ENCODE measurements around the gene CCNI. TPM values are rescaled to one million over a fixed set of nuclear protein-coding genes. Genes with fewer than 3 reads are reported as not detected.

CCNI gene
- total RNA-seq, 1 experiment from 2014 or later, result 208 TPM

DNA sequence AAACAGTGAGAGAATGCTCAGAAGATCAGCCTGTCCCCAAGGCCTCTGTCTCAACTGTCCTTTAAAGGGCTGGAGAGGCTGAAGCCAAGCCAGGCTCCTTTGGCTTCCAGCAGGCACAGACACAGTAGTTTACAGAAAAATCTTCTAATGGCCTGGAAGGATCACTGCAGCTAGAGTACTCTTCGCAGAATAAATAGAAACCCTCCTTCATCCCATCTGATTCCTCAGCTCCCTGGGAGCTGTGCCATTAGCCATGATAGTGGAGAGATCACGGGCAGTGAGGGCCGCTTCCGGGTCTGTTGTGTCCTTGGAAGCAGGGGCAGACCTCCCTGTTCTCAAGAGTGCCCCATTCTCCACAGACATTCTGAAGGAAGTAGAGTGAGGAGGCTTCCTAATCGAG, 63.1 kb downstream of the CCNI start:
- no TSS peak for BruUV-seq (replicated peaks)

DNA sequence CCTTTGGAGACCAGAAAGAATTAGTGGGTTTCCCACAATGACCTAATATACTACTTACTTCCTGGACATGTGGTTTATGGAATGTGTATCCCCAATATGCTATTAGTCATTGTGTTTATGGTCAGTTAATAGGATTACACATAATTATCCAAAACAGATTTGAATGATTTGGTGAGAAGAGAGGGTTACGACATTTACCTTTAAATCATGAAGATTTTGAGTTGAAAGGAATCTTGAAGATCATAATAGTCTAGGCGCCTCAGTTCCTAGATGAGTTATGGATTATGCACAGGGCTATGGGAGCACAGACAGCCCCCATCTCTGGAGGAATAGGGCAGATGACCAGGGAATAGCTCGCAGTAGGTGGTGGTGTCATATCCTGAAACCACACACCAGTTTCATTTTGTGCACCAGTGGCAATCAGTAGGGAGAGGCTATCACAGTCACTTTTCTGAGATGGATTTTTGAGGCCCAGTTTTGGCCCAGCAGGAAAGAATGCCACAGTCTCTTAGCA, 64.9 kb downstream of the CCNI start:
- no peak for DNase-seq (ENCODE audit: low read depth, low spot score)
- ChIA-PET POLR2A (no interaction called here), CTCF (no interaction called here)

More for the DNA sequence above, 63.1 kb downstream of the CCNI start:
- Histone ChIP-seq H3K9me2 (ENCODE audit: insufficient read depth) (no peaks in the 10 kb centered on the region), H3K9ac (ENCODE audit: low read length) (no peak overlapping the region), H3K4me1 (ENCODE audit: control insufficient read depth in 1 of 2, insufficient read depth in 2 of 2, low read length in 2 of 2) (no peaks in the 10 kb centered on the region), H3K79me2 (ENCODE audit: insufficient read depth, low read length) (no peaks in the 10 kb centered on the region), H3K9me3 (ENCODE audit: control insufficient read depth in 1 of 2, insufficient read depth in 1 of 2, low read depth in 1 of 2, low read length in 2 of 2) (no peaks in the 10 kb centered on the region), H3K4me2 (ENCODE audit: low read length) (no peak overlapping the region), H3K36me3 (ENCODE audit: control insufficient read depth in 1 of 2, insufficient read depth in 2 of 2, low read length in 2 of 2) (peaks cover 9 to 16% of the 10 kb centered on the region in 2 experiments; a peak in 3 of 4 replicates), H3K27ac (ENCODE audit: low read depth, low read length) (no peak overlapping the region), H3K4me3 (replicated peaks in 1 of 2; ENCODE audit: low read depth in 1 of 2, low read length in 2 of 2) (no peak overlapping the region), H3K27me3 (ENCODE audit: insufficient read depth, low read length) (no peaks in the 10 kb centered on the region), H2AFZ (ENCODE audit: low read depth, low read length, poor library complexity, severe bottlenecking) (no peak overlapping the region), H4K20me1 (ENCODE audit: insufficient read depth) (no peaks in the 10 kb centered on the region)
- ChIA-PET POLR2A (no interaction called here), RAD21 (ENCODE audit: low non-redundant PET in 1 of 2, low total read pairs in 2 of 2, uncharacterized antibody in 2 of 2, unreplicated experiment in 2 of 2) (no interaction called here), CTCF (no interaction called here)
- TF ChIP-seq ELF1 (IDR thresholded peaks at IDR 0.05; ENCODE audit: borderline replicate concordance, low read depth) (no peak), SRF (IDR thresholded peaks at IDR 0.05; ENCODE audit: low read depth) (no peak)
- TF ChIP-seq, protein P1, sequence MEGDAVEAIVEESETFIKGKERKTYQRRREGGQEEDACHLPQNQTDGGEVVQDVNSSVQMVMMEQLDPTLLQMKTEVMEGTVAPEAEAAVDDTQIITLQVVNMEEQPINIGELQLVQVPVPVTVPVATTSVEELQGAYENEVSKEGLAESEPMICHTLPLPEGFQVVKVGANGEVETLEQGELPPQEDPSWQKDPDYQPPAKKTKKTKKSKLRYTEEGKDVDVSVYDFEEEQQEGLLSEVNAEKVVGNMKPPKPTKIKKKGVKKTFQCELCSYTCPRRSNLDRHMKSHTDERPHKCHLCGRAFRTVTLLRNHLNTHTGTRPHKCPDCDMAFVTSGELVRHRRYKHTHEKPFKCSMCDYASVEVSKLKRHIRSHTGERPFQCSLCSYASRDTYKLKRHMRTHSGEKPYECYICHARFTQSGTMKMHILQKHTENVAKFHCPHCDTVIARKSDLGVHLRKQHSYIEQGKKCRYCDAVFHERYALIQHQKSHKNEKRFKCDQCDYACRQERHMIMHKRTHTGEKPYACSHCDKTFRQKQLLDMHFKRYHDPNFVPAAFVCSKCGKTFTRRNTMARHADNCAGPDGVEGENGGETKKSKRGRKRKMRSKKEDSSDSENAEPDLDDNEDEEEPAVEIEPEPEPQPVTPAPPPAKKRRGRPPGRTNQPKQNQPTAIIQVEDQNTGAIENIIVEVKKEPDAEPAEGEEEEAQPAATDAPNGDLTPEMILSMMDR (IDR thresholded peaks at IDR 0.05 in 2 of 3, conservative IDR thresholded peaks at IDR 0.05 in 1 of 3; ENCODE audit: borderline replicate concordance in 1 of 3, insufficient read depth in 1 of 3, low read depth in 2 of 3, low read length in 2 of 3), result no peak
- DNase-seq (ENCODE audit: low read depth, low spot score) (no peak), ATAC-seq (no peak)
- intact Hi-C loops (cut with micrococcal nuclease), result no loop called here

More for the DNA sequence above, 64.9 kb downstream of the CCNI start:
- RAD21 ChIA-PET (ENCODE audit: low non-redundant PET in 1 of 2, low total read pairs in 2 of 2, uncharacterized antibody in 2 of 2, unreplicated experiment in 2 of 2), result no interaction called here
- H3K9me3 ChIP-seq (ENCODE audit: control insufficient read depth in 1 of 2, insufficient read depth in 1 of 2, low read depth in 1 of 2, low read length in 2 of 2), result no peaks in the 10 kb centered on the region
- H2AFZ ChIP-seq (ENCODE audit: low read depth, low read length, poor library complexity, severe bottlenecking), result no peak overlapping the region
- TF ChIP-seq CBX3 (IDR thresholded peaks at IDR 0.05; ENCODE audit: low read depth) (no peak), POLR2AphosphoS5 (IDR thresholded peaks at IDR 0.05; ENCODE audit: low read depth, low read length) (no peak)
- no peak overlapping the region for H3K27ac ChIP-seq (ENCODE audit: low read depth, low read length)
- no peaks in the 10 kb centered on the region for H3K27me3 ChIP-seq (ENCODE audit: insufficient read depth, low read length)
- H3K36me3 ChIP-seq (ENCODE audit: control insufficient read depth in 1 of 2, insufficient read depth in 2 of 2, low read length in 2 of 2), result peaks cover 13 to 26% of the 10 kb centered on the region in 2 experiments; a peak in 2 of 4 replicates
- intact Hi-C loops (cut with micrococcal nuclease), result no loop called here
- ATAC-seq, result no peak
- H4K20me1 ChIP-seq (ENCODE audit: insufficient read depth), result no peaks in the 10 kb centered on the region
- H3K4me3 ChIP-seq (replicated peaks in 1 of 2; ENCODE audit: low read depth in 1 of 2, low read length in 2 of 2), result no peak overlapping the region
- H3K79me2 ChIP-seq (ENCODE audit: insufficient read depth, low read length), result no peaks in the 10 kb centered on the region
- no peaks in the 10 kb centered on the region for H3K9me2 ChIP-seq (ENCODE audit: insufficient read depth)
- H3K4me1 ChIP-seq (ENCODE audit: control insufficient read depth in 1 of 2, insufficient read depth in 2 of 2, low read length in 2 of 2), result no peaks in the 10 kb centered on the region
- no TSS peak for BruUV-seq (replicated peaks)
- H3K9ac ChIP-seq (ENCODE audit: low read length), result no peak overlapping the region
- H3K4me2 ChIP-seq (ENCODE audit: low read length), result no peak overlapping the region
